HG02763 (cell line): Measurements from ENCODE around the gene FGGY.

Experiments used
- ATAC-seq: cut with Tn5 transposase; IDR thresholded peaks from one replicate; pipeline ENCODE4 v1.9.1; 2021; ENCODE audit warnings: mild to moderate bottlenecking, moderate library complexity; ENCODE audit not compliant: unreplicated experiment

FGGY gene

DNA sequence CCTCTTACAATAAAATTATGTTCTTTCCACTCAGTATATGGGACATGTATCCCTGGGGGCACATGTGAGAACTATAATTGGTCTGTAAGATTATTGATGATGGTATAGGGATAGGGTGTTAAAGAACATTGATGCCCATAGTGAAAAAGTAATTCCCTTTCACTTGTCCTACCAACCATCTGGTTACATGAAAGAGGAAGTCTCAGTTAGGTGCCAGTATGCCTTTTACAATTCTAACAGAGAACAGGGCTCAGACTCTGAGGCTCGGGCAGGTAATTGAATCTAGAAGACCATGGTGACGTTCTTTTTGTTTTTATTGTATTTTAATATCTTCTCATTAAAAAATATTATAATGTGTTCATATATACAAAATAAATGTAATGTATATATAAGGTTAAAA lies 113.6 kb downstream of the FGGY start:
- no peak for ATAC-seq

DNA sequence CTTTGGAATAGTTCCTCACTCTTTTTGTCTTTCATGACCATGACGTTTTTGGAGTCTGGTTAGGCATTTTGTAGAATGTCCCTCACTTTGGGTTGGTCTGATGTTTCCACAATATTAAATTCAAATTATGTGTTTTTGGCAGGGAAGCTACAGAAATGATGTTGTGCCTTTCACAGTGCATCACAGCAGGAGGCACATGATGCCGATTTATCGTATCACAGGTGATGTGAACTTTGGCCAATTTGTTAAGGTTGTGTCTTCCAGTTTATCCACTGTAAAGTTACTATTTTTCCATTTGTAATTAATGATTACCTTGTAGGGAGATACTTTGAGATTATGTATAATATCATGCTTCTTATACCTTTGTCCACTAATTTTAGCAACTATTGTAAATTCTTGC lies 114.3 kb downstream of the FGGY start:
- no peak for ATAC-seq

DNA sequence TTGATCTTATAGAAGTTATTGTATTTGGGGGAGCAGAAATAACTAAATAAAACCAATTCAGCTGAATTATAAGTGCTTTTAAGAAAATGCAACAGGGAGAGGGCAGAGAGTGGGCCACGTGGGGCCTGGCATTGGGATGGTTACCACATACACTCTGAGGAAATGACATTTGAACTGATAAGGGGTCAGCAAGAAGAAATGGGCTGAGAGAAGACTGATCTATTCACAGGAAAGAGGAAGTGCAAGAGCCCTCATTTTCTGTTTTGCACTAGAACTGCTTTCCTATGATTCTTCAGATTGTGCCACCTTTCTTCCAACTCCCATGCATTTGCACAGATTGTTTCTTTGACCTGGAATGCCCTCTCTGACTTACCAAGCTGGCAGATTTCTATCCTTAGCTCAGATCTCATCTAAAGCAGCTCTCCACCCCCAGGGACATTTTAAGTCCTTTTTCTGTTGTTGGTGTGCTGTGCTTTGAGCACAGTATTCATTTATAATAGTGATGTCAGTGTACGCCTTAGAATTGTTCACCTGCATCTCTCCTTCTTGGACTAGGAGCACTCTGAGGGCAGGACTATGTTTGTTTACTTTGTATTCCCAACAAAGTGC lies 115.9 kb downstream of the FGGY start:
- no peak for ATAC-seq

DNA sequence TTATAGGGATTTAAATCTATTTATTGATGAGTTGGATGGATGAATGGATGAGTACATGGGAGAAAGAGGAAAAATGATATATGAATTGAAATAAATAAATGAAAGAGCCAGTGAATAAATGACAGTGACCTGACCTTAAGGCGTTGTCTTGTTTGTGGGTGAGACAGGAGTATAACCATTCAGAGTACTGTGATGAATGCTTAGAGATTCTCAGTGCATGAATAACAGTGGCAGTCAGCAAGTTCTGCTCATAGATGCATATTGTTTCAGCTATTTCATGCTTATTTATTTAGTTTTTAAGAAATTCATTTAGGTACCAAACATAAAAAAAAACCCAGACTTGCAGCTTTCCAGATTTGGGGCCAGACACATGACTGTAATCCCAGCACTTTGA lies 116.4 kb downstream of the FGGY start:
- no peak for ATAC-seq

DNA sequence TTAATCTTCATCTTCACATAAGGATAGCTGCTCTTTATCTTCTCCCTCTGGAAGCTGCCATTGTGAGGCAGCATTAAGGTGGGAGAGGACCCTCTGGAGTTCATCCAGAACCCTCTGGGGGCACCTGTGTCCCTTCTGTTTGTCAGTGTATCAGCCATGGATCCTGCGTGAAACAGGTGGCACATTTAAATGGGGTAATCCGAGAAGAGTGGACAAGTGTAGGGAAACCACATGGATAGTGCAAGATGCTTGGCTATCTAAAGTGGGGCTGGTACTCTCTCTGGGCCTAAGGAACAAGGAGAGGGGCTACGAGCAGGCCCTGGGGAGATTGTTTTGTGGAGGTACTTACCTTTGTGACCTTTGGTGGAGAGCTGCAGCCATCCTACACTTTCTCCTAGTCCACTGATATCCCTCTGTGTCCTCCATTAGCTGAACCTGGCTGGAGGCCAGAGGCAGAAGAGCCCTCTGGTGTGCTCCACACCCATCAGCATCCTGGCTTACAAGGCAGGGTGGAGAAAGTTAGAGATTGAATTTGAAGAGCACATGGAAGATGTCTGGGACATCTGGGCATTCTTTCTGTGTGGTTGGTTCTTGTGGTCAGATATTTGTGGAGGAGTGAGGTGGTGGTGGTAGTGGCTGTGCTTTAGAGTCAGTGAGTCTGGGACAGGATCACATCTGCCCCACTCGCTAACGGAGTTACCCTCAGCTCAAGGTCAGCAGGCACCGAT lies 117.7 kb downstream of the FGGY start:
- no peak for ATAC-seq

DNA sequence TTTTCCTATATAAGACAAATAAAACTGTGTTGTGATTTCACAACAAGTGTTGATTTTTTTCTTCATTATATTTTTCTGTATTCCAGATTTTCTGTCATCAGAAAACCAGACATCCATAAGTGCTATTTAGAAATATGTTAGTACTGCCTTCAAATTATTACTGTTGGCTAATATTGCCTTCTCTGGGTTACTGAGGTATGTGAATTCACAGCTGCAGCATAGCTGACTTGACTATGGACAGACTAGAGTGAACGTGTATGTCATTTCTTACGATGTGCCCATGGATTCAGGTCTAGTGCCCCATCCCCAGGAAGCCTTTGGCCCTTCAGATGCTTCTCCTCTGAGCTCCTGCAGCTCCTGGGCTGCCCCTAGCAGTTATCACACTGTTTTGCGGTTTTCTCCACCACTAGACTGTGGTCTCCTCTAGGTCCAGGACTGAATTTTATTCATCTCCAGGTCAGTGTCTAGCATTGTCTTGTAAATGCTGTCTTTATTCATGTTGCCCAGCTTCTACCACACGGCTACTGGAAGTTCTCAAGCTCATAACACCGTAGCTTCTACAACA lies 118.5 kb downstream of the FGGY start:
- ATAC-seq: no peak

DNA sequence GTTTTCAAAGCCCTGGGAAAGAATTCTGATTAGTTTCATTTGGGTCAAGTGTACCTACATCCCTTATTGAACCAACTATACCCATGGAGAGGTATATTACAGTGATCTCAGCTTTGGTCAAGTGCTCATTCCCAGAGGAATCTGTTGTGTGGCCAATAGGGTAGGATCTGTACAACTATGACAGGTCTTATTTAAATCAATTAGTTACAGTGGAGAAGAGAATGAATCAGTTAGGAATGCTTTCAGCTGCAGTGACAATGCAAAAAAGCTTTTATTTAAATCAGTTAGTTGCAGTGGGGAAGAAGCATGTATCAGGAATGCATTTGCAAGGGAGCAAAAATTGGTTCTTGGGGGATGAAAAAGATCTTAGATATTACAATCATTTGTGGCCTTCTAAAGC lies 119.0 kb downstream of the FGGY start:
- no peak for ATAC-seq

DNA sequence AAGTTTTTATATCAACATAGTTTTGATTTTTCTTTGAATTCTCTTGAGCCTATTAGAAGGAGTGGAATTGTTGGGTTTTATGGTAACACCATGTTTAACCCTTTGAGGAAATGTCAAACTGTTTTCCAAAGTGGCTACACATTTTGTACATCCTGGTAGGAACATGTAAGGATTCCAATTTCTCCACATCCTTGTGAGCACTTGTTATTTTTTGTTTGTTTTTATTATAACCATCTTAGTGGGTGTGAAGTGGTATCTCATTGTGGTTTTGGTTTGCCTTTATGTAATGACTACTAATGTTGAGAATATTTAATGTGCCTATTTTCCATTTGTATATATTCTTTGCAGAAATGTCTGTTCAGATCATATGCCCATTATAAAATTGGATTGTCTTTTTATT lies 120.5 kb downstream of the FGGY start:
- no peak for ATAC-seq

DNA sequence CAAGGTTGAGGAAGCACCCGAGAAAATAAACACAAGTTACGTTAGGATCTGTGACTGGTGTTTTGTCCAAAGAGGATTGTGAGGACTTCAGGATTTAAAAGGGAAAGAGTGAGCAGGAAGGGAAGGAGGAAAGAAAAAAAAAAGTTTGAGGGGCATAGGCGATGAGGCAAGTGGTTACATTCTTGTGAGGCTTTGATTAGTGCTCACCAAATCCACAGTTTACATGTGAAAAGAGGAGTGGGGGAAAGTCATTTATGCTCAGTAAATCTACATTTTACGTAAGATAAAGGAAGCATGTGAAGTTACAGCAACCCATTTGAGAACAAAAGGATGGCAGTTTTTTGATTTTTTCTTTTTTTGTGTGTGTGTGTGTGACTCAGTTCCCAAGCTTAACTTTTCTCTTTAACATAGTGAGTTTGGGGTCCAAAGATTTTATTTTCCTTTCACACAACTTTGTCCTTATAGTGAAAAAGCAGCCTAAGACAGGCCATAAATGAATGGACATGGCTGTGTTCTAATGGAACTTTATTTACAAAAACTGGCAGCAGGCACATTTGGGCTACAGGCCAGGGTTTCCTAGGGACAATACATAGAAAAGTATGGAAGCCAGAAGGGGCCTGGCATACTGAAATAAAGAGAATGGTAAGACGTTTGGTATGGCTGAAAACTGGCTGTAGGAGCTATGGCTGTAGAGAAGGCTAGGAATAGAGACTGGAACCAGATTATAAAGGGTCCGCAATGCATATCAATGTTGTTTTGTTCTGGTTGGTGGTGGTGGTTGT lies 121.7 kb downstream of the FGGY start:
- no peak for ATAC-seq

DNA sequence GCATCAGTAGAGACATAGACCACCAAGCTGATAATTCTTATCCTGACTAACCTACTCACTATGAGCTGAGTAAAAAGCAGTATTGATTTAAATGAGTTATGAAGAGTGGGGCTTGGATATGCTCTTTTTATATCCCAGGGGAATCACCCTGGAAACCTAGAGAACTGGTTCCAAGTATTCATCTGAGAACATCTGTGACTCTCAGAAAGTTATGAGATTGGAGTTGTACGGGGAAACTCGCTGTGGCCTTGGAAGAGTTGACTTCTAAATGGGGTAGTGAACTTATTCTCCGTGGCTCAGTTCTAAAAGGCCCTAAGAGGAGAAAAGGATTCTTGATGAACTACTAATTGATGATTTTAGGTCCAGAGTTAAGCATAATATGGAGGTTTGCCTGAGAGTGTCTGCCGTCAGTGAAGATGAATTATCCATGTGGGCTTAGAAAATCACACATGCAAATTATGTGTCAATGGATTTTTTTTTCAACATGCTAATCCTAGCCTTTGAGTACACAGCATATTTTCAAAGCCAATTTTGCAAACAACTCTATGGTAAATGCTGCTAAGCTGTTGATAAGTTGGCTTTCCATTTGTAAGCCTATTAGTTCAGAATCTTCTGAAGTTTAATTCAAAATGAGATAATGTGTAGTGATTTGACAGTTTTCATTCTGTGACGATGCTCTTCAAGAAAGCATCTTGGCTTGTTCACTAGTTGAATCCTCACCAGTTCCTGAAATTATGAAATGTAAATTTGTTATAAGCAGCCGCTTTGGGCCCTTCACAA lies 122.7 kb downstream of the FGGY start:
- no peak for ATAC-seq

DNA sequence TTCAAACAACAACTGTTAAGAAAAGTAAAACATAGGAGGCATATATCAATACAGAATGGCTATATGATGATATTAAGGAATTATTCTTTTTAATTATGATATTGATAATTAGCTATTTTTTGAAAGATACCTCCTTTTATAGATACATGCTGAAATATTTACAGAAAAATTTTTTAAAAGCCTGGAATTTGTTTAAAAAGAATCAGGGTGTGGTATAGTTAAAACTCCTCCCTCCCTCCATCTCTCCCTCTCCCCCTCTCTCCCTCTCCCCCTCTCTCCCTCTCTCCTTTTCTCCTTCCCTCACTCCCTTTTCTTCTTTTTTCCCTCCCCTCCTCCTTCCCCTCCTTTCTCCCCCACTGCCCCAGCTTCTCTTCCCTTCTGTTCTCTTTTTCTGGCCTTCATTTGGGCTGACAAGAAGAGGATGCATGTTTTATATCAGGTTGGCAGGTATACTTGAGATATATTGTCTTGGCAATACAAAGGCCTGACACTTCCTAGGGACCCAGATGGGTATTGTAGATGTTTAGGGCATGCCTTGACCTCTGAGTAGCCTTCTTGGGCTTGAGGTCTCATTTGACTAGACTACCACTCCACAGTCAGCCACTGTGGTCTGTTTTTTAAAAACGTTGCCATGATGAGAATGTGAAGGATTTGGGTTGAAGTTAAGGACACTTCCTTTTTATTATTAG lies 124.5 kb downstream of the FGGY start:
- no peak for ATAC-seq

DNA sequence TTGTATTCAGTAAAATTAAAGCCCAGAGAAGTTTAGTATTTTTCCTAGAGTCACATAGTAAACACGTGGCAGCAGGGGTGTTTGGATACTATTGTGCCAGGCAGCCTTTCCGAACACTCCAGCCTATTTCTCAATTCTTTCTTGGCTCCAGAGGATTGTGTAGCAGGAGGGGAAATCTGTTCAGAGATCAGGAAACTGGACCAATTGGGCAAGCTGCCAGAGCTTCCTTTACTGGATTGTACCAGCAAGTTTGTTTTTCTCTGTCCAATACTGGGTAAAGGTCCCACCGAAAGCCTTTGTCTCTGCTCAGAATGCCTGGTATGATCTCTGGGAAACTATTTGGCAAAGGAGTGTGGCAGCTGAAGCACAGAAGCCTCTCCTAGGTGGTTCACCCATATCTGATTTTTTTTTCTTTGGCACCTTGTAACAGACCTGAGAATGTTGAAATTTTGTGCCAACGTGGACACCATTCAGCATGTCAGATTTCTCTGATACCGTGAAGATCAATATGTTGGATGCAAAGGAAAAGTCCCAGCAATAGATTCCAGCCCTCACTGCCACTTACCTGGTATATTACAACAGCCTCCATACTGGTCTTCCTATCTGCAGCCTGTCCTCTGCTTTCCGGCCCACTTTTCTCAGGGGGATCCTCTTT lies 126.2 kb downstream of the FGGY start:
- ATAC-seq: no peak

DNA sequence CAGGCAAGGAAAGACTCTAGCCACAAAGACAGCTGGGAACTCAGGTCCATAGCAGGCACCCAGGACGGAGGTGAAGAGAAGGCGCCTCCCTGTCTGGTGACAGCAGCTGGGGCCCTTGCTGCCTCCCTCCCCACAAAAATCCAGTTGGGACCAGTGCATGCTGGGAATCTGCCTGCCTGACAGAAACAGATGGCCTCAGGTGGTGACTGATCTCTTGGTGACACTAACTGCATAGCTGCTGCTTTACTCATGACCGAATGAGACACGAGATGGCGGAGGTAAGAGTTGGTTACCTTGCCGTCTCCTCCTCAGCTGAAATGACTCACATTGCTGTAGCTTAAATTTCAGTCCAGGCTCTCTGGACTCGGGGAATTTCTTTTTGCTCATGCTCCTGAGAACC lies 130.3 kb downstream of the FGGY start:
- ATAC-seq: no peak

DNA sequence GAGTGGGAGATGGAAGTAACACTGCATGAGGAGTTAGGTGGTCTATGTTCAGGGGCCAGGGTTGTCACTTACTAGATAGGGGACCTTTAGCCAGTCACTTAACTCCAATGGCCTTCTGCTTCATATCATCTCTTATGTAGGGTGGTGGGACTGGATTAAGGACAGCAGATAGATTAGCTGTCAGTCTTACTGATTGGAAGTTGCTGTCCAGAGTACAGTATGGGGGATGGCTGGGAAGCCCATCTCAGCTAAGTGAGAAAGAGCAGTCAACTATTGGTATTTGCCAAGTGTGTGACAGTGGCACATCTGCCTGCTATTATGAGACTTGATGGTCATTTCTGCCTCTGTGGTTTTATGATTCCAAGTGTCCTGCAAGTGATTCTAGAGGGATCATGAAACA lies 130.9 kb downstream of the FGGY start:
- no peak for ATAC-seq

DNA sequence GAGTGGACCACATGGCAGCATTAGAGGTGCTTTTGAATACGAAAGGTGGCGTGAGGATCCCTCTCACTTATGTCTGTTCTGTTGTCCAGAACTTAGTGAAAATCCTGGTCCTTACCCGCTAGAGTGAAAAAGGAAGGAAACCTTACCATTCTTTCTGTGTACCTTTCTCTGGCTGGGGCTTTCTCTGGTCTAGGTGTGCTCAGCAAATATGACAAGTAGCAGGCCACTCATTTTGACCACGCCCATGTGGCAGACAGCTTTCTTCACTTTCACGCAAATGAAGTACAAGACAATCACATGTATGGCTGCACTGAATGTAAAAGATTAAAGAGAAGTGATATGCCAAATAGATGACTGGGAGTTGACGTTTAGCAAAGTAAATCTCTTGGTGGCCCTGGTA lies 131.9 kb downstream of the FGGY start:
- ATAC-seq: no peak

DNA sequence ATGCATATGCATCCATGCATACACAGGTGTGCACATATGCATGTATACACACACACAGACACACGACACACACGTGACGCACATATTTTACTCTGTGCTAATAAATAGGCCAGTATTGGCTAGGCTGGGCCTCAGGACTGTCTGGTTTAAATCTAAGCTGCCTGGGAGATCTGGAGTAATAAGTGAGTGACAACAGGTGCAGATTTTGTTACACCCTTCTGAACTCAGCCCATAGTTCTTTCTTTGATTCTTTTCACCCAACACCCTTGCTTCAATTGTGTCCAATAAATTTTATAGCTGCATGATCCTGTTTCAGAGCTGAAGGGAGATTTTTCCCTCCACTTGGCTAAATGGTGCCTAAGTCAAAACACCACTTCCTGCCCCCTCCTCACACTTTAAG lies 132.8 kb downstream of the FGGY start:
- no peak for ATAC-seq

DNA sequence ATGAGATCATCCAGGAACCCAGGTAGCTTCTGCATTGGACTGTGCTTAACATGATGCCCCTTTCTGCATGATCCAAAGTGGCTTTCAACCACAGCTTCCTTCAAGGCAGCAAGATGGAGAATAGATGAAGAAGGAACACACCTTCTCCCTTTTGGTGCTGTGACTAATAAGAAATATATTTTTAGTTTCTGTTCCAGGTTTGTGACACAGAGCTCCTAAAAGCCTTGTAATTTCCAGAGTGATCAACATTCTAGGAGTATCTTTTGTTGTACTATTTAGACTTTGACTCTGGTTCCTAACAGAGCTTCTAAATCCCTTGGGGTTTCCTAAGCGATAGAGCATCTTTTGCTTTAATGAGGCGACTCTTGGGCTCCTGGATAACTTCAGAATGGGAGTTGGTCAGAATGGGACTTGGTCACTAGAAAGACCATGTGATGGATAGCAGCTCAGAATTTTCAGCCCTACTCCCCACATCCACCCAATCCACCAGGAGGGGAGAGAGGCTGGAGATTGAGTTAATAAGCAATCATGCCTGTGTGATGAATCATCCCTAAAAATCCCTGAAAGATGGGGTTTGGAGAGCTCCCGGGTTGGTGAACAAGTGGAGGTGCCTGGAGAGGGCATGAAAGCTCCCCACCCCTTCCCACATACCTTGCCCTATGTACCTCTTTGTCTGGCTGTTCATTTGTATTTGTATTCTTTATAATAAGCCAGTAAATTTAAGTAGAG lies 134.8 kb downstream of the FGGY start:
- no peak for ATAC-seq

DNA sequence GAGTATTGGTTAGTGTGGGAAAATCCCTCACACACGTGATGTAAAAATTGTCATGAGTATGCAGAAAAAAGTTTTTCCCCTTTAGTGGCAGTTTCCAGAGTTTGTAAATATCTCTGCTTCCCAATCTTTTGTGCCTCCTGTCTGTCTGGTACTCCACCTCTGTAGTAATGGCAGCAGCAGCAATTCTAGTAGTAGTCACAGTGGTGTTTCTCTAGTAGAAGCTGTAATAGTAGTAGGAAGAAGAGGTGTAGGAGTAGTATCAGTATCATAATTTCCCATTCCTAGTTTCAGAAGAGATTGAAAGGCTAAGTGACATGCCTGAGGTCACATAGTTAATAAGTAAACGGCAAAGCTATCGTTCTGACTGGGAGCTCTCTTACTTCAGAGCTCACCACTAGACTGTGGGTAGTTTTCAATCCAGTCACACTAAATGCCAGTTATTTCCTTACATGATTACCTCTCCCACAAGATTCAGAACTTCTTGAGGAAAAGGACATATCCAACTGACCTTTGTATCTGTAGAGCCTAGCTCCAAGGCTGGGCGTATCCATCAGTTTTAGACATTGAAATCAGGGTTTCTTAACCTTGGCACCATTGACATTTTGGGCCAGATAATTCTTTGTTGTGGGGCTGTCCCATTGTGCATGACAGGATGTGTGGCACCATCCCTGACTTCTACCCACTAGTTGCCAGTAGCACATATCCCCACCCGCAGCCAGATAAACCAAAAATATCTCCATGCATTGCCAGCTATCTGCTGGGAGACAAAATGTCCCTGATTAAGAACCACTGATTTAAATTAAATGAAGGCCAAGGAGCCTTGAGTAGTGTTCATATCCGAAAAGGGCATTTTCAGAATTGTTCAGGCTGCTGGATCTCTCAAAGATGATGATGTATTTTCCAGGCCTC lies 135.9 kb downstream of the FGGY start:
- peak; percentile 92 for ATAC-seq
